ENCODE measurements around the gene SLC7A7.

- no peak for TF ChIP-seq ZNF544 (tag by site-specific recombination; IDR thresholded peaks at IDR 0.05)
- no peak for TF ChIP-seq ZNF221 (tag by site-specific recombination; IDR thresholded peaks at IDR 0.05; ENCODE audit: borderline replicate concordance)
- no peak for TF ChIP-seq GFI1B (tag by site-specific recombination; IDR thresholded peaks at IDR 0.05)
- no peak for TF ChIP-seq ZNF416 (tag by site-specific recombination; IDR thresholded peaks at IDR 0.05)
- TF ChIP-seq CTCF (tag by site-specific recombination; IDR thresholded peaks at IDR 0.05) = no peak
- TF ChIP-seq ZNF549 (tag by site-specific recombination; IDR thresholded peaks at IDR 0.05) = no peak
- TF ChIP-seq ZNF223 (tag by site-specific recombination; IDR thresholded peaks at IDR 0.05) = no peak
- TF ChIP-seq ZNF558 (tag by site-specific recombination; IDR thresholded peaks at IDR 0.05) = no peak
- TF ChIP-seq ZNF621 (tag by site-specific recombination; IDR thresholded peaks at IDR 0.05) = no peak
- no peak for TF ChIP-seq ZNF530 (tag by site-specific recombination; IDR thresholded peaks at IDR 0.05; ENCODE audit: low read depth)
- no peak for TF ChIP-seq REPIN1 (tag by site-specific recombination; IDR thresholded peaks at IDR 0.05; ENCODE audit: low read depth)
These were observed 7.7 kb downstream of the SLC7A7 start for GRCh38 chr14:22807432-22808087.
